Esophagus squamous epithelium (tissue), 4 donors: ENCODE measurements around the gene SKI.

ENCODE experiments used
- CTCF ChIP-seq, 6 experiments: fragments of 450-650 bp in 4 of 6; fragments of 200-600 bp in 2 of 6; sonication (generic) in 2 of 6; IDR thresholded peaks; one replicate each; pipeline ENCODE4 v1.5.1; 2016 to 2019; ENCODE audit warnings: antibody characterized with exemption in 6 of 6, mild to moderate bottlenecking in 4 of 6, moderate library complexity in 4 of 6
- POLR2A ChIP-seq, 4 donors: fragments of 450-650 bp; IDR thresholded peaks; one replicate each; pipeline ENCODE4 v1.6.1; 2017; ENCODE audit warnings: antibody characterized with exemption in 4 of 4, mild to moderate bottlenecking in 4 of 4, moderate library complexity in 3 of 4

- TF ChIP-seq CTCF (IDR thresholded peaks at IDR 0.05) (no peak), POLR2A (IDR thresholded peaks at IDR 0.05) (no peak)
These were observed 12.4 kb downstream of the SKI start for GRCh38 chr1:2240270-2241156.
